Panc1 (cell line): ENCODE measurements around the gene KCNH1. TPM values are rescaled to one million over a fixed set of nuclear protein-coding genes. Genes with fewer than 3 reads are reported as not detected.

ENCODE experiments used
- ATAC-seq: fragments of 200-7000 bp; cut with Tn5 transposase; 2 replicates; pipeline ENCODE4 v1.9.1; 2020; ENCODE audit warnings: mild to moderate bottlenecking, moderate library complexity
- BruUV-seq: library from RNA; stranded (reverse); fragments of 400-500 nt; replicated peaks from 2 replicates; lab custom pipeline; 2021; lab: Mats Ljungman, UMichigan
- CTCF ChIA-PET: fragments of 300-600 bp; sonication (Branson Sonifier 250); formaldehyde crosslinking; loops from one replicate; lab custom pipeline; 2022; ENCODE audit warnings: antibody characterized with exemption; lab: Charles Lee
- POLR2A ChIA-PET: fragments of 300-600 bp; sonication (Branson Sonifier 250); formaldehyde crosslinking; loops from one replicate; lab custom pipeline; 2022; ENCODE audit warnings: antibody characterized with exemption; lab: Charles Lee
- DNase-seq: peaks from one replicate; pipeline ENCODE4 v3.0.0-alpha.2; 2010; ENCODE audit warnings: low read depth, low spot score
- H3K27ac ChIP-seq: 2 replicates; pipeline ENCODE4 v1.5.1; 2011; ENCODE audit warnings: mild to moderate bottlenecking, low read length, inconsistent platforms
- H3K27me3 ChIP-seq: fragments of 200-500 bp; sonication (Bioruptor generic); 2 replicates; pipeline ENCODE4 v1.6.0; 2014; ENCODE audit warnings: low read length, inconsistent platforms; ENCODE audit not compliant: control insufficient read depth, insufficient read depth
- H3K36me3 ChIP-seq: fragments of 200-500 bp; sonication (Bioruptor generic); 2 replicates; pipeline ENCODE4 v1.5.1; 2014; ENCODE audit warnings: inconsistent platforms, mild to moderate bottlenecking, low read length, moderate library complexity; ENCODE audit not compliant: control insufficient read depth, insufficient read depth
- H3K4me1 ChIP-seq: 2 replicates; pipeline ENCODE4 v1.5.1; 2011; ENCODE audit warnings: inconsistent platforms, mild to moderate bottlenecking, low read length, moderate library complexity; ENCODE audit not compliant: control insufficient read depth, insufficient read depth
- H3K4me3 ChIP-seq, 2 experiments: 2 replicates each; pipeline ENCODE4 v1.5.1; 2011 to 2012; ENCODE audit warnings: low read depth in 2 of 2, low read length in 2 of 2, mild to moderate bottlenecking in 2 of 2, inconsistent platforms in 1 of 2, moderate library complexity in 1 of 2
- H3K9me3 ChIP-seq: fragments of 200-500 bp; sonication (Bioruptor generic); 2 replicates; pipeline ENCODE4 v1.5.1; 2014; ENCODE audit warnings: low read depth, mild to moderate bottlenecking, inconsistent platforms, low read length, moderate library complexity; ENCODE audit not compliant: control insufficient read depth, insufficient read depth
- CTCF ChIP-seq: fragments of 450-650 bp; IDR thresholded peaks from 2 replicates; pipeline ENCODE4 v1.5.1; 2017; ENCODE audit warnings: mild to moderate bottlenecking
- POLR2AphosphoS5 ChIP-seq: IDR thresholded peaks from 2 replicates; pipeline ENCODE4 v1.6.1; 2012; ENCODE audit warnings: mild to moderate bottlenecking, low read depth, low read length, moderate library complexity
- REST ChIP-seq, 2 experiments: IDR thresholded peaks; 2 replicates each; pipeline ENCODE4 v1.6.1; 2011 to 2012; ENCODE audit warnings: low read depth in 2 of 2, control low read depth in 1 of 2, low read length in 1 of 2, mild to moderate bottlenecking in 1 of 2, moderate library complexity in 1 of 2; ENCODE audit not compliant: insufficient read depth in 1 of 2
- SIN3A ChIP-seq: IDR thresholded peaks from 2 replicates; pipeline ENCODE4 v1.6.1; 2012; ENCODE audit warnings: low read depth, mild to moderate bottlenecking, low read length, moderate library complexity, borderline replicate concordance; ENCODE audit not compliant: insufficient read depth
- TCF7L2 ChIP-seq: IDR thresholded peaks from 2 replicates; pipeline ENCODE4 v1.6.1; 2011; ENCODE audit warnings: mild to moderate bottlenecking, low read depth, low read length, inconsistent platforms
- in situ Hi-C: cut with HindIII; loops from 2 replicates; pipeline ENCODE4 v1.10.0; 2016; ENCODE audit warnings: low sequenced_read_pairs, low pct_unique_long_range_greater_than_20kb
- intact Hi-C: fragments of 100-400 bp; cut with micrococcal nuclease; formaldehyde crosslinking; loops from one replicate; pipeline ENCODE4 v1.10.0; 2022; ENCODE audit not compliant: unreplicated experiment
- total RNA-seq: library from RNA; stranded (reverse); gene quantifications from one replicate; pipeline ENCODE4 v1.2.1, GENCODE V29; 2021; ENCODE audit not compliant: unreplicated experiment

Gene KCNH1
- total RNA-seq, 1 experiment from 2014 or later: not detected

DNA sequence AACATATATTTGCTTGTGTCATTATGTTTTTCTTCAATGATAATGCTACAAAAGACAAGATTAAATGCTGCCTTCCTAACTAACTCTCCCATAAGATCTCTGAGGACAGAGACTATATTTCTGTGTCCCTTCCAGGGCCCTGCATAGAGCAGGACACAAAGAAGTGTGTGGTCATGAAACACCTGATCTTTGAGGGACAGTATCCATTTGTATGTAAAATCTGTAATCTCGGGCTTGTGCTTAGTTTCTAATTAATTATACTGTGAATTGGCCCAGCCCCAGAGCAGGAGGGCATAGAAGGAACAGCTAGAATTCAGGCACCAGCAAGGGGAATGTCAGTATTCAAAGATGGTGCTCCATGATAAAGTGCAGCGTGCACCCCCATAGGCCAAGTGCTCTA is 430.4 kb downstream of the KCNH1 start:
- H3K9me3 ChIP-seq: no peaks in the 10 kb centered on the region
- no peaks in the 10 kb centered on the region for H3K36me3 ChIP-seq
- no peak overlapping the region for H3K4me3 ChIP-seq
- in situ Hi-C loops: no loop called here
- intact Hi-C loops: loop anchor here (10.0 kb wide), 1 partner anchor 431 kb away; the partner anchor contains the start of gene KCNH1
- TF ChIP-seq SIN3A (no peak), POLR2AphosphoS5 (no peak), CTCF (no peak)
- BruUV-seq: no TSS peak
- no peak overlapping the region for H3K27ac ChIP-seq
- DNase-seq (no peak), ATAC-seq (no peak)
- ChIA-PET CTCF (no interaction called here), POLR2A (no interaction called here)
- H3K4me1 ChIP-seq: no peaks in the 10 kb centered on the region
- no peaks in the 10 kb centered on the region; the same call in 1 of the 2 replicates for H3K27me3 ChIP-seq

DNA sequence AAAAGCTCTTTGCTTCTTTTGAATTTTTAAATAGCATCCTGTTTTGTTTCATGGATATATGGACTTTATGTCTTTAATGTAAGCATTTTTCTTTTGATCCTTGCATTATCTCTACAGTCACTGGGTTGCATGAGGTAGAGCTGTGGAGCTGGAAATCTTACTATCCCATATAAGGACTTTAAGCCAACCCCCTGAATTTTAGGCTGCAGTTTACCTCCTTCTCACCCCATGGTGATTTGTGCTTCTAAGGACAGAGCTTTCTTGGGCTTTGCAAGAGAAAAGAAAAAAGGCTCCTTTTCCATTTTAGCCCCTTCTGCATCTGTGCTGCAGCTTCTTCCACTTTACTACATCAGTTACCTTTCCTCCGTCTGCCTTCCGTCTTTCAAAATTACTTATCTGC is 431.4 kb downstream of the KCNH1 start:
- Histone ChIP-seq H3K4me3 (no peak overlapping the region), H3K4me1 (no peaks in the 10 kb centered on the region), H3K27me3 (no peaks in the 10 kb centered on the region; the same call in 1 of the 2 replicates), H3K36me3 (no peaks in the 10 kb centered on the region), H3K27ac (no peak overlapping the region), H3K9me3 (no peaks in the 10 kb centered on the region)
- no peak for DNase-seq
- in situ Hi-C loops (no loop called here), intact Hi-C loops (loop anchor here (10.0 kb wide), 1 partner anchor 432 kb away; the partner anchor contains the start of gene KCNH1)
- CTCF ChIA-PET: no interaction called here
- no peak for ATAC-seq
- POLR2A ChIA-PET: no interaction called here
- no TSS peak for BruUV-seq
- TF ChIP-seq SIN3A: no peak
- TF ChIP-seq POLR2AphosphoS5: no peak
- TF ChIP-seq CTCF: no peak
- no peak for TF ChIP-seq TCF7L2
- no peak for TF ChIP-seq REST (IDR thresholded peaks at IDR 0.05; ENCODE audit: insufficient read depth in 1 of 2, low read depth in 2 of 2, low read length in 1 of 2)
